ENCODE results near the gene SERINC3. TPM values are rescaled to one million over a fixed set of nuclear protein-coding genes. Genes with fewer than 3 reads are reported as not detected.

Gene SERINC3
- total and polyA plus RNA-seq, 2 of the 8 experiments (the other 6 are each of a cell fraction or from before 2014, with no cell fraction given): 47.2 to 66.0 TPM

DNA sequence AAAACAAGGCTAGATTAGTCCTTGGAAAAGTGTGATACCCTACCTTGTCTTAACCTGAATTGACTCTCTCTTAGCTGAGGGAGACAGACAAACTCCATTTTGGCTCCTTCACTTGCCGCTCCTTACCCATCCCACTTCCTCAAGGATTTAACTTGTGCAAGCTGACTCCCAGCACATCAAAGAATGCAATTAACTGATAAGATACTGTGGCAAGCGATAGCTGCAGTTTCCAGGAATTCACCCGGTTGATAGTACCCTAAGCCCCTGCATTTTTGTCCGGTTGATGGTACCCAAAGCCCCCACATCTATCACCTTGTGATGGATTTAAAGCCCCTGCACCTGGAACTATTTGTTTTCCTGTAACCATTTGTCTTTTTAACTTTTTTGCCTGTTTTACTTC is 1.9 kb upstream of the SERINC3 start:
- no peak overlapping the region for H4K91ac ChIP-seq (replicated peaks; ENCODE audit: insufficient read length, low read length)
- no peak overlapping the region for H4K8ac ChIP-seq (ENCODE audit: extremely low read depth, insufficient read depth, low read length)
- no peak overlapping the region for H3K18ac ChIP-seq (ENCODE audit: extremely low read depth, low read length)
- TF ChIP-seq TEAD4 (IDR thresholded peaks at IDR 0.05; ENCODE audit: low read depth, low read length) (no peak), KDM1A (IDR thresholded peaks at IDR 0.05; ENCODE audit: borderline replicate concordance, low read length) (no peak), SIX5 (IDR thresholded peaks at IDR 0.05; ENCODE audit: low read depth, low read length) (no peak), CBX8 (IDR thresholded peaks at IDR 0.05; ENCODE audit: borderline replicate concordance, low read depth, low read length) (no peak)
- TF ChIP-seq, protein P1, sequence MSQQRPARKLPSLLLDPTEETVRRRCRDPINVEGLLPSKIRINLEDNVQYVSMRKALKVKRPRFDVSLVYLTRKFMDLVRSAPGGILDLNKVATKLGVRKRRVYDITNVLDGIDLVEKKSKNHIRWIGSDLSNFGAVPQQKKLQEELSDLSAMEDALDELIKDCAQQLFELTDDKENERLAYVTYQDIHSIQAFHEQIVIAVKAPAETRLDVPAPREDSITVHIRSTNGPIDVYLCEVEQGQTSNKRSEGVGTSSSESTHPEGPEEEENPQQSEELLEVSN (IDR thresholded peaks at IDR 0.05): no peak
- TF ChIP-seq, protein P2, sequence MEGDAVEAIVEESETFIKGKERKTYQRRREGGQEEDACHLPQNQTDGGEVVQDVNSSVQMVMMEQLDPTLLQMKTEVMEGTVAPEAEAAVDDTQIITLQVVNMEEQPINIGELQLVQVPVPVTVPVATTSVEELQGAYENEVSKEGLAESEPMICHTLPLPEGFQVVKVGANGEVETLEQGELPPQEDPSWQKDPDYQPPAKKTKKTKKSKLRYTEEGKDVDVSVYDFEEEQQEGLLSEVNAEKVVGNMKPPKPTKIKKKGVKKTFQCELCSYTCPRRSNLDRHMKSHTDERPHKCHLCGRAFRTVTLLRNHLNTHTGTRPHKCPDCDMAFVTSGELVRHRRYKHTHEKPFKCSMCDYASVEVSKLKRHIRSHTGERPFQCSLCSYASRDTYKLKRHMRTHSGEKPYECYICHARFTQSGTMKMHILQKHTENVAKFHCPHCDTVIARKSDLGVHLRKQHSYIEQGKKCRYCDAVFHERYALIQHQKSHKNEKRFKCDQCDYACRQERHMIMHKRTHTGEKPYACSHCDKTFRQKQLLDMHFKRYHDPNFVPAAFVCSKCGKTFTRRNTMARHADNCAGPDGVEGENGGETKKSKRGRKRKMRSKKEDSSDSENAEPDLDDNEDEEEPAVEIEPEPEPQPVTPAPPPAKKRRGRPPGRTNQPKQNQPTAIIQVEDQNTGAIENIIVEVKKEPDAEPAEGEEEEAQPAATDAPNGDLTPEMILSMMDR (IDR thresholded peaks at IDR 0.05; ENCODE audit: control extremely low read depth in 1 of 3, insufficient read depth in 1 of 3, low read depth in 1 of 3, low read length in 3 of 3): no peak
- no peak overlapping the region for H3K4me3 ChIP-seq (ENCODE audit: extremely low read depth in 1 of 4, insufficient read depth in 2 of 4, low read depth in 3 of 4, low read length in 4 of 4)
- DNase-seq (ENCODE audit: low read depth in 1 of 2, low spot score in 2 of 2): no peak
- no peak overlapping the region for H3K14ac ChIP-seq (ENCODE audit: insufficient read length)
- H2BK5ac ChIP-seq (ENCODE audit: low read depth, low read length): no peak overlapping the region
- H3K27me3 ChIP-seq (replicated peaks in 1 of 4; ENCODE audit: control insufficient read depth in 3 of 4, extremely low read depth in 1 of 4, insufficient read depth in 3 of 4, low read length in 3 of 4): no peaks in the 10 kb centered on the region
- no peak for FAIRE-seq
- no peak overlapping the region for H2BK20ac ChIP-seq (ENCODE audit: low read length)
- no peak overlapping the region for H3K27ac ChIP-seq (ENCODE audit: low read depth, low read length)
- no peaks in the 10 kb centered on the region; the same call in 1 of the 2 replicates for H3K79me1 ChIP-seq (ENCODE audit: low read depth, low read length)
- 94% methylated on average over 4 of the region's 4 CpGs; no CpG with 5 or more reads in 1 of the 2 experiments for WGBS, 2 experiments (ENCODE audit: extremely low coverage in 1 of 2, insufficient coverage in 1 of 2, insufficient read length in 1 of 2, insufficient replicate concordance in 2 of 2, low coverage in 1 of 2, low lambda C conversion rate in 2 of 2, missing lambda C conversion rate in 1 of 2)
- ChIA-PET CTCF (ENCODE audit: partially characterized antibody) (interaction anchor here (1.2 to 1.7 kb wide), 3 partner anchors 9 to 307 kb away, joined by 3 to 5 read pairs (median 3); no protein-coding TSS in a partner anchor), POLR2A (ENCODE audit: partially characterized antibody) (interaction anchor here (1.0 kb wide), 1 partner anchor 48 kb away, joined by 3 read pairs; the partner anchor contains the start of gene TTPAL)
- H3K23ac ChIP-seq (ENCODE audit: insufficient read length): no peak overlapping the region
- no peak overlapping the region for H2AK5ac ChIP-seq (ENCODE audit: low read depth, low read length)
- H3K79me2 ChIP-seq (ENCODE audit: control insufficient read depth in 1 of 2, insufficient read depth in 2 of 2, low read length in 2 of 2): peaks cover 7 to 26% of the 10 kb centered on the region in 2 experiments
- no peak overlapping the region for H3K4ac ChIP-seq (replicated peaks; ENCODE audit: insufficient read length, low read depth, low read length)
- H4K5ac ChIP-seq (ENCODE audit: insufficient read length, low read depth, low read length): no peak overlapping the region
- H4K20me1 ChIP-seq (replicated peaks in 1 of 2; ENCODE audit: control insufficient read depth in 1 of 2, insufficient read depth in 2 of 2, low read length in 2 of 2): peaks cover 0 to 7% of the 10 kb centered on the region in 2 experiments
- no peak overlapping the region for H3K56ac ChIP-seq (replicated peaks; ENCODE audit: insufficient read length, low read depth, low read length)
- peaks cover 2 to 13% (median 5%) of the 10 kb centered on the region in 4 experiments; a peak in 4 of 7 replicates for H3K4me1 ChIP-seq (replicated peaks in 1 of 4; ENCODE audit: control insufficient read depth in 3 of 4, insufficient read depth in 4 of 4, low read length in 3 of 4)
- H2BK120ac ChIP-seq (replicated peaks; ENCODE audit: low read depth, low read length): no peak overlapping the region
- H3K36me3 ChIP-seq (ENCODE audit: control insufficient read depth in 2 of 4, insufficient read depth in 4 of 4, low read length in 3 of 4): no peaks in the 10 kb centered on the region
- H3K9ac ChIP-seq (replicated peaks in 1 of 4; ENCODE audit: extremely low read depth in 1 of 4, low read depth in 3 of 4, low read length in 3 of 4): no peak overlapping the region
- no peaks in the 10 kb centered on the region; a peak in 1 of 4 replicates for H3K9me3 ChIP-seq (ENCODE audit: insufficient read depth in 2 of 2, low read depth in 1 of 2, low read length in 1 of 2)
- no peak overlapping the region for H2BK15ac ChIP-seq (ENCODE audit: low read length)
- no peak overlapping the region for H2AFZ ChIP-seq (ENCODE audit: low read length)
- H3K4me2 ChIP-seq (ENCODE audit: insufficient read depth in 1 of 2, low read depth in 2 of 2, low read length in 2 of 2): no peak overlapping the region
- peaks cover 6% of the 10 kb centered on the region for H3K23me2 ChIP-seq (ENCODE audit: low read depth, low read length)
- no peak overlapping the region for H2BK12ac ChIP-seq (ENCODE audit: low read depth, low read length)
